SU-DHL-6 (cell line): ENCODE results near the gene AXIN1.

Experiments
- H2AFZ ChIP-seq: fragments of 200-600 bp; sonication (generic); 2 replicates; pipeline ENCODE4 v1.6.1; 2014; ENCODE audit warnings: low read depth, mild to moderate bottlenecking, moderate library complexity, mixed read lengths, antibody characterized with exemption, low read length; ENCODE audit not compliant: severe bottlenecking
- H3F3A ChIP-seq: fragments of 200-600 bp; shearing (Covaris generic); 2 replicates; pipeline ENCODE4 v1.6.0; 2016; ENCODE audit warnings: antibody characterized with exemption, mild to moderate bottlenecking; ENCODE audit not compliant: insufficient read depth
- H3K27ac ChIP-seq: fragments of 200-600 bp; sonication (generic); 2 replicates; pipeline ENCODE4 v1.5.1; 2016; ENCODE audit warnings: low read depth, mild to moderate bottlenecking, low read length, moderate library complexity, mixed read lengths
- H3K27me3 ChIP-seq: fragments of 200-600 bp; sonication (generic), shearing (Covaris generic); 2 replicates; pipeline ENCODE4 v1.6.0; 2014; ENCODE audit warnings: mild to moderate bottlenecking, low read length
- H3K36me3 ChIP-seq: fragments of 200-600 bp; sonication (generic); 2 replicates; pipeline ENCODE4 v1.6.1; 2014; ENCODE audit warnings: mild to moderate bottlenecking, low read length, mixed read lengths
- H3K4me2 ChIP-seq: fragments of 300-600, 200-600 bp; shearing (Covaris generic), sonication (generic); 2 replicates; pipeline ENCODE4 v1.6.0; 2014; ENCODE audit warnings: low read length, low read depth, mild to moderate bottlenecking; ENCODE audit not compliant: poor library complexity, severe bottlenecking
- H3K4me3 ChIP-seq: fragments of 200-600 bp; sonication (generic); 2 replicates; pipeline ENCODE4 v1.5.1; 2014; ENCODE audit warnings: antibody characterized with exemption, low read length, mild to moderate bottlenecking, mixed read lengths; ENCODE audit not compliant: insufficient read depth, poor library complexity, severe bottlenecking
- H3K79me2 ChIP-seq: fragments of 200-600 bp; sonication (generic); 2 replicates; pipeline ENCODE4 v1.6.1; 2014; ENCODE audit warnings: mild to moderate bottlenecking, low read length, moderate library complexity; ENCODE audit not compliant: insufficient read depth
- H3K9ac ChIP-seq: fragments of 200-600 bp; sonication (generic); 2 replicates; pipeline ENCODE4 v1.7.0; 2014; ENCODE audit warnings: mild to moderate bottlenecking, low read length
- H3K9me2 ChIP-seq: fragments of 200-600 bp; sonication (generic); replicated peaks from 2 replicates; pipeline ENCODE4 v1.6.1; 2014; ENCODE audit warnings: low read length; ENCODE audit not compliant: insufficient read depth
- H3K9me3 ChIP-seq: fragments of 200-600 bp; sonication (generic); 2 replicates; pipeline ENCODE4 v1.6.1; 2014; ENCODE audit warnings: low read length, mixed read lengths; ENCODE audit not compliant: insufficient read depth
- H4K20me1 ChIP-seq: fragments of 200-600 bp; sonication (generic); 2 replicates; pipeline ENCODE4 v1.6.1; 2014; ENCODE audit warnings: low read depth, mild to moderate bottlenecking, antibody characterized with exemption, low read length, moderate library complexity, mixed read lengths
- EZH2phosphoT487 ChIP-seq: fragments of 200-600 bp; sonication (generic), shearing (Covaris generic); conservative IDR thresholded peaks from 2 replicates; pipeline ENCODE4 v1.6.1; 2018; ENCODE audit warnings: mild to moderate bottlenecking, antibody characterized with exemption, low read length, moderate library complexity, mixed read lengths
- TF ChIP-seq, protein P1 (sequence below): fragments of 200-600 bp; sonication (generic); IDR thresholded peaks from one replicate; pipeline ENCODE4 v1.5.1; 2017; ENCODE audit warnings: antibody characterized with exemption, mild to moderate bottlenecking, low read length, moderate library complexity; ENCODE audit not compliant: insufficient read depth, poor library complexity, severe bottlenecking

Gene AXIN1

DNA sequence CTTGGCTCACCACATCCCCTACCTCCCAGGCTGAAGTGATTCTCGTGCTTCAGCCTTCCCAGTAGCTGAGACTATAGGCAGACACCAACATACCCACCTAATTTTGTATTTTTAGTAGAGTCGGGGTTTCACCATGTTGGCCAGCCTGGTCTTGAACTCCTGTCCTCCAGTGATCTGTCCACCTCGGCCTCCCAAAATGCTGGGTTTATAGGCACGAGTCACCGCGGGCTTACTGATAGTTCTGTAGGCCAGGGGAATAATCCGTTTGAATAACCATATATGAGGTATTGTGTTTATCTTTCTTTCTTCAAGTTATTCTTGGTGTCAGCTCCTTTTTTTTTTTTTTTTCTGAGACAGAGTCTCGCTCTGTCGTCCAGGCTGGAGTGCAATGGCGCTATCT is 110.2 kb downstream of the AXIN1 start:
- Histone ChIP-seq H3K9me2 (no peaks in the 10 kb centered on the region), H3K27me3 (no peaks in the 10 kb centered on the region), H3K27ac (no peak overlapping the region), H2AFZ (no peak overlapping the region), H3K4me2 (no peak overlapping the region), H3K9ac (no peak overlapping the region), H3F3A (peaks cover 6% of the 10 kb centered on the region; the same call in 1 of the 2 replicates), H3K36me3 (no peaks in the 10 kb centered on the region), H3K4me3 (no peak overlapping the region), H3K79me2 (peaks cover 4% of the 10 kb centered on the region), H3K9me3 (no peaks in the 10 kb centered on the region), H4K20me1 (no peaks in the 10 kb centered on the region)
- TF ChIP-seq, protein P1, sequence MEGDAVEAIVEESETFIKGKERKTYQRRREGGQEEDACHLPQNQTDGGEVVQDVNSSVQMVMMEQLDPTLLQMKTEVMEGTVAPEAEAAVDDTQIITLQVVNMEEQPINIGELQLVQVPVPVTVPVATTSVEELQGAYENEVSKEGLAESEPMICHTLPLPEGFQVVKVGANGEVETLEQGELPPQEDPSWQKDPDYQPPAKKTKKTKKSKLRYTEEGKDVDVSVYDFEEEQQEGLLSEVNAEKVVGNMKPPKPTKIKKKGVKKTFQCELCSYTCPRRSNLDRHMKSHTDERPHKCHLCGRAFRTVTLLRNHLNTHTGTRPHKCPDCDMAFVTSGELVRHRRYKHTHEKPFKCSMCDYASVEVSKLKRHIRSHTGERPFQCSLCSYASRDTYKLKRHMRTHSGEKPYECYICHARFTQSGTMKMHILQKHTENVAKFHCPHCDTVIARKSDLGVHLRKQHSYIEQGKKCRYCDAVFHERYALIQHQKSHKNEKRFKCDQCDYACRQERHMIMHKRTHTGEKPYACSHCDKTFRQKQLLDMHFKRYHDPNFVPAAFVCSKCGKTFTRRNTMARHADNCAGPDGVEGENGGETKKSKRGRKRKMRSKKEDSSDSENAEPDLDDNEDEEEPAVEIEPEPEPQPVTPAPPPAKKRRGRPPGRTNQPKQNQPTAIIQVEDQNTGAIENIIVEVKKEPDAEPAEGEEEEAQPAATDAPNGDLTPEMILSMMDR: no peak
- TF ChIP-seq EZH2phosphoT487: no peak

DNA sequence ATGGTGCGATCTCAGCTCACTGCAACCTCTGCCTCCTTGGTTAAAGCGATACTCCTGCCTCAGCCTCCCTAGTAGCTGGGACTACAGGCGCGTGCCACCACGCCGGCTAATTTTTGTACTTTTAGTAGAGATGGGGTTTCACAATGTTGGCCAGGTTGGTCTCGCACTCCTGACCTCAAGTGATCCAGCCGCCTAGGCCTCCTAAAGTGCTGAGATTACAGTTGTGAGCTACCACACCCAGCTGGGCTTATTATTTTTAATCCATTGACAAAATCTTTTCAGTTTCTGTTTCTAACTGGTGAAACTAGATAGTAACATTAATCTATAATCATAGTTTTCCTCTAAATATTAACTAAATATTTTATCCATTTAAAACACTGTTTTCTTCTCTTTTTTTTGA is 112.0 kb downstream of the AXIN1 start:
- peaks cover 9% of the 10 kb centered on the region; the same call in 1 of the 2 replicates for H3F3A ChIP-seq
- H3K9ac ChIP-seq: no peak overlapping the region
- no peak overlapping the region for H3K4me2 ChIP-seq
- H4K20me1 ChIP-seq: no peaks in the 10 kb centered on the region
- no peak overlapping the region for H2AFZ ChIP-seq
- H3K36me3 ChIP-seq: no peaks in the 10 kb centered on the region
- H3K4me3 ChIP-seq: no peak overlapping the region
- TF ChIP-seq EZH2phosphoT487: no peak
- TF ChIP-seq, protein P1: no peak
- H3K9me3 ChIP-seq: no peaks in the 10 kb centered on the region
- no peaks in the 10 kb centered on the region for H3K9me2 ChIP-seq
- H3K79me2 ChIP-seq: peaks cover 9% of the 10 kb centered on the region
- H3K27me3 ChIP-seq: no peaks in the 10 kb centered on the region
- H3K27ac ChIP-seq: no peak overlapping the region

DNA sequence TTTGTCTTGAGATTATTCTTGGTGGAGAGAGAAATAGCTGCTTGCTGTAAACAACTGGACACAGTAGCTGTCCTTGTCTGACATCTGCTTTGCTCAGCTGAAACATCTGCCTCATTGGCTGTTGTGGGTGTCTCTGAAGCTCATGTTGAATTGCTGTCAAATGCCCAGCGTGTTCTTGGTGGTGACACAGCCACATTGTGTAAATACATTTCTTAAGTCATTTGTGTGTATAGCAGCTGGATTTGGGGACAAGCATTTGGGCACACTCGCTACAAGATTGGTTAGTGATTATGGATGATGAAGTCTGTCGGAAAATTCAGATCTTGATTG is 112.6 kb downstream of the AXIN1 start:
- H3K9ac ChIP-seq: no peak overlapping the region

More for the DNA sequence above, 112.6 kb downstream of the AXIN1 start:
- H3K9me3 ChIP-seq: no peaks in the 10 kb centered on the region
- H3K4me2 ChIP-seq: no peak overlapping the region
- no peak overlapping the region for H2AFZ ChIP-seq
- no peaks in the 10 kb centered on the region for H3K27me3 ChIP-seq
- no peaks in the 10 kb centered on the region for H3K9me2 ChIP-seq
- TF ChIP-seq EZH2phosphoT487: no peak
- TF ChIP-seq, protein P1: no peak
- no peak overlapping the region for H3K4me3 ChIP-seq
- no peaks in the 10 kb centered on the region for H3K36me3 ChIP-seq
- no peaks in the 10 kb centered on the region for H4K20me1 ChIP-seq
- H3K79me2 ChIP-seq: peaks cover 10% of the 10 kb centered on the region
- peaks cover 8% of the 10 kb centered on the region for H3F3A ChIP-seq
- no peak overlapping the region for H3K27ac ChIP-seq
